ENCODE results near the gene KRT25. TPM values are rescaled to one million over a fixed set of nuclear protein-coding genes. Genes with fewer than 3 reads are reported as not detected.

The KRT25 gene, protein sequence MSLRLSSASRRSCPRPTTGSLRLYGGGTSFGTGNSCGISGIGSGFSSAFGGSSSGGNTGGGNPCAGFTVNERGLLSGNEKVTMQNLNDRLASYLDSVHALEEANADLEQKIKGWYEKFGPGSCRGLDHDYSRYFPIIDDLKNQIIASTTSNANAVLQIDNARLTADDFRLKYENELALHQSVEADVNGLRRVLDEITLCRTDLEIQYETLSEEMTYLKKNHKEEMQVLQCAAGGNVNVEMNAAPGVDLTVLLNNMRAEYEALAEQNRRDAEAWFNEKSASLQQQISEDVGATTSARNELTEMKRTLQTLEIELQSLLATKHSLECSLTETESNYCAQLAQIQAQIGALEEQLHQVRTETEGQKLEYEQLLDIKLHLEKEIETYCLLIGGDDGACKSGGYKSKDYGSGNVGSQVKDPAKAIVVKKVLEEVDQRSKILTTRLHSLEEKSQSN
- polyA plus RNA-seq (2011; rRNA removed) (not detected in 2 replicates), polyA plus RNA-seq (2017; fragmentation: RNase III; extraction: RNeasy Plus Mini Kit Qiagen cat#74134 plus additional on column Dnase treatment) (not detected in 3 replicates), polyA minus RNA-seq (2011; rRNA and poly(A)+ RNA removed) (not detected in 2 replicates)
- not detected in 2 replicates for polyA plus RNA-seq (2012; cell fraction: cytosol; rRNA removed)
- polyA plus RNA-seq (2012; cell fraction: nucleus; rRNA removed) = not detected in 2 replicates

DNA sequence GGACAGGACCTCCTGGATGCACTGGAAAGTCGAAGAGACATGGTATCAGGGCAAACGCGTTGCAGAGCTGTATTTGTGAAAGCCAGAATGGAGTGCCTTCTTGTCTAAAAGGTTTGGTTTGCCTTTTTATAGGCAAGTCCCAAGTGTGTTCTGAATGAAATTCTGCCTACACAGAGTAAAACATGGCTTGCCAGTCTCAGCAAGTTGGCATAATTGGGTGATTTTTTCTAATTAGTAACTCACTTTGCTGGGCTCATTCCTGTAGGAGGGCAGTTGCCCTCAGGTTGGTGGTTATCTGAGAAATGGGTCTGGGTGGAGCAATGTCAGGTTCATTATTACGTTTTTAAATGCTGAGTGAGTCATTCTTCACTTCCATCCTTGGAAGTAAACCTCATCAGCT, at the start of gene KRT25:
Gene KRT25, minus strand, starts transcription at position 101 of the 400 bp plus-strand sequence. Its CDS starts 60 bp downstream, at position 41.
- H3K27ac ChIP-seq = no peak within 1 kb of the TSS
- 40% methylated on average over 4 of the region's 4 CpGs for WGBS (ENCODE audit: missing lambda C conversion rate)
- no peaks in the 10 kb centered on the region for H3K4me1 ChIP-seq
- TF ChIP-seq MAFK (IDR thresholded peaks at IDR 0.05; ENCODE audit: partially characterized antibody) (peak; percentile 30), NR3C1 (IDR thresholded peaks at IDR 0.05) (no peak)
- ChIA-PET CTCF (interaction anchor here (1.1 kb wide), 1 partner anchor 893 kb away, joined by 4 read pairs; no protein-coding TSS in a partner anchor), POLR2A (no interaction called here)
- DNase-seq (ENCODE audit: low read depth in 1 of 2, low spot score in 1 of 2) (no peak), FAIRE-seq (no peak), ATAC-seq (no peak)
- no peak within 1 kb of the TSS for H3K4me2 ChIP-seq
- peaks cover 25% of the 10 kb centered on the region for H3K9me3 ChIP-seq
- H3K4me3 ChIP-seq = no peak within 1 kb of the TSS

DNA sequence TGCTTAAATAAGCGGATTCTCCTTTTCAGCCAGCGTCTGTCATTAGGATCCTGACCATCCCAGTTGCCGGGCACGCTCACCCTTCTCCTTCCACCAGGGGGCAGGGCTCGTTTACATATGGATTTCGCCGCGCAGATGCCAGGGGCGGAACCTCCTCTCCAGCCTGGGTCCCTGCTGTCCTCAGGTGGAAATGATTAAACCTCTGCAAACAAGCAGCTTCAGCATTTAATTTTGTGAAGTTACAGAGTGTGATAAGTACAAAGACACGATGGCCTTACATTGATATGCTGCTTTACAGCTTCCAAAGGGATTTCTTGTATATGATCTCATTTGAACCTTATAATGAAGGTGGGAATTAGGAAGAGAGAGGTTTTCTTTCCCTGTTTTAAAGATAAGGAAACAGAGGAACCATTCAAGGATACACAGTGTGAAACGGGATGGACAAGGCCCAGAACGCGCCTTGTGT, 48.5 kb upstream of the KRT25 start:
- Histone ChIP-seq H3K4me1 (peaks cover 7% of the 10 kb centered on the region), H3K4me2 (peak overlapping the region; percentile 53), H3K4me3 (no peak overlapping the region), H3K27ac (peak overlapping the region; percentile 27 to 56; a peak in 4 of 6 replicates), H3K9me3 (no peaks in the 10 kb centered on the region; the same call in 2 of the 3 replicates)
- WGBS (ENCODE audit: missing lambda C conversion rate) = 5% methylated on average over 13 of the region's 13 CpGs
- FAIRE-seq (peak; percentile 94), DNase-seq (ENCODE audit: low read depth in 1 of 2, low spot score in 1 of 2) (peak; percentile 88 to 96), ATAC-seq (peak; percentile 99)
- POLR2A ChIA-PET = no interaction called here
- CTCF ChIA-PET = interaction anchor here (0.6 to 10.8 kb wide), 48 partner anchors 8 to 875 kb away, joined by 3 to 282 read pairs (median 4); partner anchors contain the start of genes KRT12 and KRT13
- TF ChIP-seq SREBF2 (IDR thresholded peaks at IDR 0.05) (0 out of 2 replicates have a peak, but pooled peaks have one; percentile 12), EHF (CRISPR knock-in tag; IDR thresholded peaks at IDR 0.05) (no peak), MAFK (IDR thresholded peaks at IDR 0.05; ENCODE audit: partially characterized antibody) (peak; percentile 94), RAD21 (conservative IDR thresholded peaks at IDR 0.05 in 1 of 2, IDR thresholded peaks at IDR 0.05 in 1 of 2) (peak; percentile 100), SMC3 (IDR thresholded peaks at IDR 0.05) (peak; percentile 99), ZSCAN20 (CRISPR knock-in tag; IDR thresholded peaks at IDR 0.05) (no peak), RARB (CRISPR knock-in tag; IDR thresholded peaks at IDR 0.05) (no peak)
- TF ChIP-seq, protein P1, sequence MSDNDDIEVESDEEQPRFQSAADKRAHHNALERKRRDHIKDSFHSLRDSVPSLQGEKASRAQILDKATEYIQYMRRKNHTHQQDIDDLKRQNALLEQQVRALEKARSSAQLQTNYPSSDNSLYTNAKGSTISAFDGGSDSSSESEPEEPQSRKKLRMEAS (IDR thresholded peaks at IDR 0.05) = peak; percentile 66; the same call in 1 of the 2 replicates
- TF ChIP-seq, protein P2, sequence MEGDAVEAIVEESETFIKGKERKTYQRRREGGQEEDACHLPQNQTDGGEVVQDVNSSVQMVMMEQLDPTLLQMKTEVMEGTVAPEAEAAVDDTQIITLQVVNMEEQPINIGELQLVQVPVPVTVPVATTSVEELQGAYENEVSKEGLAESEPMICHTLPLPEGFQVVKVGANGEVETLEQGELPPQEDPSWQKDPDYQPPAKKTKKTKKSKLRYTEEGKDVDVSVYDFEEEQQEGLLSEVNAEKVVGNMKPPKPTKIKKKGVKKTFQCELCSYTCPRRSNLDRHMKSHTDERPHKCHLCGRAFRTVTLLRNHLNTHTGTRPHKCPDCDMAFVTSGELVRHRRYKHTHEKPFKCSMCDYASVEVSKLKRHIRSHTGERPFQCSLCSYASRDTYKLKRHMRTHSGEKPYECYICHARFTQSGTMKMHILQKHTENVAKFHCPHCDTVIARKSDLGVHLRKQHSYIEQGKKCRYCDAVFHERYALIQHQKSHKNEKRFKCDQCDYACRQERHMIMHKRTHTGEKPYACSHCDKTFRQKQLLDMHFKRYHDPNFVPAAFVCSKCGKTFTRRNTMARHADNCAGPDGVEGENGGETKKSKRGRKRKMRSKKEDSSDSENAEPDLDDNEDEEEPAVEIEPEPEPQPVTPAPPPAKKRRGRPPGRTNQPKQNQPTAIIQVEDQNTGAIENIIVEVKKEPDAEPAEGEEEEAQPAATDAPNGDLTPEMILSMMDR (IDR thresholded peaks at IDR 0.05) = peak; percentile 98

DNA sequence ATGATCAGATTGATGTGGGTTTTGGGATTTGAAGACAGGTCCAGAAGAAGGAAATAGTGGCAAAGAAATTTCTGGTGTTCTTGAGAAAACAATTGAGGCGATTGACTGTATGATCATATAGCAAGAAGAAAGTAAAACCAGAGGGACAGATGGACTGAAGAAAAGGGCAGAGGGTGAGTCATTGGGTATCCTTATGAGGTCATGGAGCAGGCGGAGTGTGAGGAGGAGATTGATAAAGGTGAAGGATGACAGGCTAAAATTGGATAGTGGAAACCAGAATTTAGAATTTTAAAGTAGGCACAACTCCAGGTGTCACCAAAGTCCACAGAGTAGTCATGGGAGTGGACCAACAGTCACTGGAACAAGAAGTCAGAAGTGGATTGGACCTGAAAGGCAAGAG, 46.0 kb upstream of the KRT25 start:
- TF ChIP-seq RFX5 (IDR thresholded peaks at IDR 0.05) (no peak), ZC3H11A (IDR thresholded peaks at IDR 0.05) (no peak), ZSCAN20 (CRISPR knock-in tag; IDR thresholded peaks at IDR 0.05) (no peak), POLR2AphosphoS2 (conservative IDR thresholded peaks at IDR 0.05; ENCODE audit: low read length) (no peak), KDM1A (IDR thresholded peaks at IDR 0.05; ENCODE audit: low read depth) (no peak), CBX8 (IDR thresholded peaks at IDR 0.05) (no peak), HOXA7 (CRISPR knock-in tag; IDR thresholded peaks at IDR 0.05) (no peak), ESRRA (IDR thresholded peaks at IDR 0.05; ENCODE audit: borderline replicate concordance, low read length) (no peak), MYC (IDR thresholded peaks at IDR 0.05; ENCODE audit: borderline replicate concordance, low read length) (no peak)
- TF ChIP-seq, protein P3, sequence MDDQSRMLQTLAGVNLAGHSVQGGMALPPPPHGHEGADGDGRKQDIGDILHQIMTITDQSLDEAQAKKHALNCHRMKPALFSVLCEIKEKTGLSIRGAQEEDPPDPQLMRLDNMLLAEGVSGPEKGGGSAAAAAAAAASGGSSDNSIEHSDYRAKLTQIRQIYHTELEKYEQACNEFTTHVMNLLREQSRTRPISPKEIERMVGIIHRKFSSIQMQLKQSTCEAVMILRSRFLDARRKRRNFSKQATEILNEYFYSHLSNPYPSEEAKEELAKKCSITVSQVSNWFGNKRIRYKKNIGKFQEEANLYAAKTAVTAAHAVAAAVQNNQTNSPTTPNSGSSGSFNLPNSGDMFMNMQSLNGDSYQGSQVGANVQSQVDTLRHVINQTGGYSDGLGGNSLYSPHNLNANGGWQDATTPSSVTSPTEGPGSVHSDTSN (IDR thresholded peaks at IDR 0.05) = no peak
- TF ChIP-seq, protein P4, sequence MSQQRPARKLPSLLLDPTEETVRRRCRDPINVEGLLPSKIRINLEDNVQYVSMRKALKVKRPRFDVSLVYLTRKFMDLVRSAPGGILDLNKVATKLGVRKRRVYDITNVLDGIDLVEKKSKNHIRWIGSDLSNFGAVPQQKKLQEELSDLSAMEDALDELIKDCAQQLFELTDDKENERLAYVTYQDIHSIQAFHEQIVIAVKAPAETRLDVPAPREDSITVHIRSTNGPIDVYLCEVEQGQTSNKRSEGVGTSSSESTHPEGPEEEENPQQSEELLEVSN (IDR thresholded peaks at IDR 0.05; ENCODE audit: borderline replicate concordance, low read depth) = no peak
- Histone ChIP-seq H3K4me3 (no peak overlapping the region), H3K4me1 (peaks cover 7% of the 10 kb centered on the region), H3K9me3 (no peaks in the 10 kb centered on the region; the same call in 2 of the 3 replicates), H3K27ac (no peak overlapping the region), H3K4me2 (no peak overlapping the region)
- FAIRE-seq = no peak
- no peak for ATAC-seq
- POLR2A ChIA-PET = no interaction called here
- no peak for DNase-seq (ENCODE audit: low read depth in 1 of 2, low spot score in 1 of 2)
- 75% methylated on average over 2 of the region's 2 CpGs for WGBS (ENCODE audit: missing lambda C conversion rate)
- CTCF ChIA-PET = interaction anchor here (0.9 to 10.8 kb wide), 9 partner anchors 10 to 864 kb away, joined by 3 to 282 read pairs (median 9); no protein-coding TSS in a partner anchor

Measured in A549 (cell line).